Measurements from ENCODE around the gene TXNRD1. TPM values are rescaled to one million over a fixed set of nuclear protein-coding genes. Genes with fewer than 3 reads are reported as not detected.

Gene TXNRD1
- total RNA-seq, 1 experiment from 2014 or later: 327 TPM

- TF ChIP-seq, protein P1, sequence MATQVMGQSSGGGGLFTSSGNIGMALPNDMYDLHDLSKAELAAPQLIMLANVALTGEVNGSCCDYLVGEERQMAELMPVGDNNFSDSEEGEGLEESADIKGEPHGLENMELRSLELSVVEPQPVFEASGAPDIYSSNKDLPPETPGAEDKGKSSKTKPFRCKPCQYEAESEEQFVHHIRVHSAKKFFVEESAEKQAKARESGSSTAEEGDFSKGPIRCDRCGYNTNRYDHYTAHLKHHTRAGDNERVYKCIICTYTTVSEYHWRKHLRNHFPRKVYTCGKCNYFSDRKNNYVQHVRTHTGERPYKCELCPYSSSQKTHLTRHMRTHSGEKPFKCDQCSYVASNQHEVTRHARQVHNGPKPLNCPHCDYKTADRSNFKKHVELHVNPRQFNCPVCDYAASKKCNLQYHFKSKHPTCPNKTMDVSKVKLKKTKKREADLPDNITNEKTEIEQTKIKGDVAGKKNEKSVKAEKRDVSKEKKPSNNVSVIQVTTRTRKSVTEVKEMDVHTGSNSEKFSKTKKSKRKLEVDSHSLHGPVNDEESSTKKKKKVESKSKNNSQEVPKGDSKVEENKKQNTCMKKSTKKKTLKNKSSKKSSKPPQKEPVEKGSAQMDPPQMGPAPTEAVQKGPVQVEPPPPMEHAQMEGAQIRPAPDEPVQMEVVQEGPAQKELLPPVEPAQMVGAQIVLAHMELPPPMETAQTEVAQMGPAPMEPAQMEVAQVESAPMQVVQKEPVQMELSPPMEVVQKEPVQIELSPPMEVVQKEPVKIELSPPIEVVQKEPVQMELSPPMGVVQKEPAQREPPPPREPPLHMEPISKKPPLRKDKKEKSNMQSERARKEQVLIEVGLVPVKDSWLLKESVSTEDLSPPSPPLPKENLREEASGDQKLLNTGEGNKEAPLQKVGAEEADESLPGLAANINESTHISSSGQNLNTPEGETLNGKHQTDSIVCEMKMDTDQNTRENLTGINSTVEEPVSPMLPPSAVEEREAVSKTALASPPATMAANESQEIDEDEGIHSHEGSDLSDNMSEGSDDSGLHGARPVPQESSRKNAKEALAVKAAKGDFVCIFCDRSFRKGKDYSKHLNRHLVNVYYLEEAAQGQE (IDR thresholded peaks at IDR 0.05; ENCODE audit: low read depth): no peak
- TF ChIP-seq SIN3A (IDR thresholded peaks at IDR 0.05; ENCODE audit: low read depth) (no peak), ZFX (IDR thresholded peaks at IDR 0.05) (no peak)
Measured at GRCh38 chr12:104372721-104373335, 157.2 kb downstream of the TXNRD1 start (continued).

DNA sequence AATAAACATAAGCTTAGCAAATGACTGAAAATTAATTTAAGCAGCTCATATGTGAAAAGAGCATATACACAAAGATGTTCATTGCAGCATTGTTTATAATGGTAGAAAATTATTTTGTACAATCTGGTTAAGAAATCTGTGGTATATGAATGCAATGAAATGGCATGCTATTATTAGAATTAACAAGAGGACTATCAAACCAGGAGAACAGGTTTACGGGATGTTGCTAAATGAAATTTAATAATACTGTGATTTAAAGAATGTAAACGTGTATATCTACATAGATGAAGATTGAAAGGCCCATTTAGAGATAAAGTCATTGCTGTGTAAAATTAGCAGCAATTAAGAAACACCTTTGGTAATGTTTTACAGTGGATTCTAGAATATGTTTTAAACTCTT lies 158.5 kb downstream of the TXNRD1 start:
- H4K20me1 ChIP-seq (ENCODE audit: insufficient read depth): no peaks in the 10 kb centered on the region
- no peak overlapping the region for H3K4me2 ChIP-seq (ENCODE audit: low read length)
- ATAC-seq: no peak
- H2AFZ ChIP-seq (ENCODE audit: low read depth, low read length, poor library complexity, severe bottlenecking): no peak overlapping the region
- no peak overlapping the region for H3K27ac ChIP-seq (ENCODE audit: low read depth, low read length)
- no peak overlapping the region for H3K4me3 ChIP-seq (replicated peaks in 1 of 2; ENCODE audit: low read depth in 1 of 2, low read length in 2 of 2)
- RAD21 ChIA-PET (ENCODE audit: low non-redundant PET in 1 of 2, low total read pairs in 2 of 2, uncharacterized antibody in 2 of 2, unreplicated experiment in 2 of 2): no interaction called here
- TF ChIP-seq JUND (IDR thresholded peaks at IDR 0.05) (no peak), FOSL1 (IDR thresholded peaks at IDR 0.05; ENCODE audit: low read depth) (no peak)
- H3K9ac ChIP-seq (ENCODE audit: low read length): no peak overlapping the region
- H3K9me2 ChIP-seq (ENCODE audit: insufficient read depth): no peaks in the 10 kb centered on the region
- intact Hi-C loops (cut with micrococcal nuclease): no loop called here
- H3K36me3 ChIP-seq (ENCODE audit: control insufficient read depth in 1 of 2, insufficient read depth in 2 of 2, low read length in 2 of 2): no peaks in the 10 kb centered on the region
- no peak for DNase-seq (ENCODE audit: low read depth, low spot score)
- H3K79me2 ChIP-seq (ENCODE audit: insufficient read depth, low read length): no peaks in the 10 kb centered on the region
- peaks cover 6 to 36% of the 10 kb centered on the region in 2 experiments for H3K4me1 ChIP-seq (ENCODE audit: control insufficient read depth in 1 of 2, insufficient read depth in 2 of 2, low read length in 2 of 2)
- POLR2A ChIA-PET: no interaction called here
- peaks cover 3 to 7% of the 10 kb centered on the region in 2 experiments; a peak in 2 of 4 replicates for H3K9me3 ChIP-seq (ENCODE audit: control insufficient read depth in 1 of 2, insufficient read depth in 1 of 2, low read depth in 1 of 2, low read length in 2 of 2)
- BruUV-seq (replicated peaks): no TSS peak
- CTCF ChIA-PET: interaction anchor here (1.8 kb wide), 1 partner anchor 8 kb away, joined by 7 read pairs; no protein-coding TSS in a partner anchor
- H3K27me3 ChIP-seq (ENCODE audit: insufficient read depth, low read length): no peaks in the 10 kb centered on the region
